GM11168 (cell line): ENCODE data around the gene CAPZB.

Experiments
- in situ Hi-C: fragments of 300-500 bp; cut with MboI; formaldehyde crosslinking; loops from one replicate; pipeline ENCODE4 v1.12.0; 2022; ENCODE audit warnings: low sequenced_read_pairs; ENCODE audit not compliant: unreplicated experiment

The CAPZB gene

GRCh38 chr1:19392221-19392620, 93.1 kb downstream of the CAPZB start:
- in situ Hi-C loops, result no loop called here

- in situ Hi-C loops, result no loop called here
Measured at GRCh38 chr1:19391596-19391981, 93.8 kb downstream of the CAPZB start.

- in situ Hi-C loops, result no loop called here
Measured at GRCh38 chr1:19390901-19391595, 94.3 kb downstream of the CAPZB start.

- in situ Hi-C loops, result no loop called here
Measured at GRCh38 chr1:19390166-19390850, 95.0 kb downstream of the CAPZB start.

- in situ Hi-C loops, result loop anchor here (10.0 kb wide), 1 partner anchor 196 kb away; no protein-coding TSS in a partner anchor
Measured at GRCh38 chr1:19388980-19389379, 96.4 kb downstream of the CAPZB start.

GRCh38 chr1:19387045-19387467, 98.3 kb downstream of the CAPZB start:
- in situ Hi-C loops, result loop anchor here (10.0 kb wide), 1 partner anchor 198 kb away; no protein-coding TSS in a partner anchor

GRCh38 chr1:19385869-19386591, 99.3 kb downstream of the CAPZB start:
- in situ Hi-C loops, result loop anchor here (10.0 kb wide), 1 partner anchor 199 kb away; no protein-coding TSS in a partner anchor

- in situ Hi-C loops, result loop anchor here (10.0 kb wide), 1 partner anchor 200 kb away; no protein-coding TSS in a partner anchor
Measured at GRCh38 chr1:19385221-19385620, 100.1 kb downstream of the CAPZB start.

GRCh38 chr1:19384772-19385187, 100.6 kb downstream of the CAPZB start:
- in situ Hi-C loops, result loop anchor here (10.0 kb wide), 1 partner anchor 200 kb away; no protein-coding TSS in a partner anchor

- in situ Hi-C loops, result loop anchor here (10.0 kb wide), 1 partner anchor 201 kb away; no protein-coding TSS in a partner anchor
Measured at GRCh38 chr1:19384113-19384512, 101.2 kb downstream of the CAPZB start.

- in situ Hi-C loops, result loop anchor here (10.0 kb wide), 1 partner anchor 203 kb away; no protein-coding TSS in a partner anchor
Measured at GRCh38 chr1:19382222-19382621, 103.1 kb downstream of the CAPZB start.

GRCh38 chr1:19381261-19381660, 104.1 kb downstream of the CAPZB start:
- in situ Hi-C loops, result loop anchor here (10.0 kb wide), 1 partner anchor 204 kb away; no protein-coding TSS in a partner anchor

- in situ Hi-C loops, result no loop called here
Measured at GRCh38 chr1:19377812-19378718, 107.3 kb downstream of the CAPZB start.

- in situ Hi-C loops, result no loop called here
Measured at GRCh38 chr1:19376428-19377372, 108.6 kb downstream of the CAPZB start.

- in situ Hi-C loops, result no loop called here
Measured at GRCh38 chr1:19375631-19376400, 109.5 kb downstream of the CAPZB start.

GRCh38 chr1:19374926-19375325, 110.4 kb downstream of the CAPZB start:
- in situ Hi-C loops, result no loop called here

- in situ Hi-C loops, result no loop called here
Measured at GRCh38 chr1:19374083-19374801, 111.1 kb downstream of the CAPZB start.
